GM21717 (cell line): ENCODE data around the gene DDR2.

Source experiments
- ATAC-seq: cut with Tn5 transposase; IDR thresholded peaks from one replicate; pipeline ENCODE4 v1.9.1; 2021; ENCODE audit warnings: mild to moderate bottlenecking, moderate library complexity; ENCODE audit not compliant: unreplicated experiment

The DDR2 gene

GRCh38 chr1:162695687-162696086 lies 63.4 kb downstream of the DDR2 start:
- ATAC-seq, result no peak

- ATAC-seq, result no peak
These were observed 64.1 kb downstream of the DDR2 start for GRCh38 chr1:162696286-162696862.

GRCh38 chr1:162697140-162697895 lies 65.1 kb downstream of the DDR2 start:
- ATAC-seq, result no peak

GRCh38 chr1:162699366-162699765 lies 67.1 kb downstream of the DDR2 start:
- ATAC-seq, result no peak

- ATAC-seq, result no peak
These were observed 67.9 kb downstream of the DDR2 start for GRCh38 chr1:162700131-162700530.

- no peak for ATAC-seq
These were observed 69.0 kb downstream of the DDR2 start for GRCh38 chr1:162701286-162701685.

- no peak for ATAC-seq
These were observed 70.4 kb downstream of the DDR2 start for GRCh38 chr1:162702628-162703027.

GRCh38 chr1:162703708-162704107 lies 71.4 kb downstream of the DDR2 start:
- ATAC-seq, result no peak

GRCh38 chr1:162704673-162705424 lies 72.6 kb downstream of the DDR2 start:
- ATAC-seq, result peak; percentile 45

- ATAC-seq, result no peak
These were observed 73.7 kb downstream of the DDR2 start for GRCh38 chr1:162706003-162706402.

GRCh38 chr1:162706606-162707005 lies 74.3 kb downstream of the DDR2 start:
- no peak for ATAC-seq

- no peak for ATAC-seq
These were observed 76.0 kb downstream of the DDR2 start for GRCh38 chr1:162708286-162708685.

- no peak for ATAC-seq
These were observed 77.0 kb downstream of the DDR2 start for GRCh38 chr1:162709132-162709860.

- ATAC-seq, result no peak
These were observed 77.6 kb downstream of the DDR2 start for GRCh38 chr1:162709870-162710269.

- ATAC-seq, result no peak
These were observed 78.1 kb downstream of the DDR2 start for GRCh38 chr1:162710345-162710744.

- no peak for ATAC-seq
These were observed 78.7 kb downstream of the DDR2 start for GRCh38 chr1:162710780-162711465.

- no peak for ATAC-seq
These were observed 80.2 kb downstream of the DDR2 start for GRCh38 chr1:162712317-162713029.

- no peak for ATAC-seq
These were observed 83.9 kb downstream of the DDR2 start for GRCh38 chr1:162716123-162716522.

- no peak for ATAC-seq
These were observed 84.3 kb downstream of the DDR2 start for GRCh38 chr1:162716552-162716951.

GRCh38 chr1:162717548-162718184 lies 85.4 kb downstream of the DDR2 start:
- no peak for ATAC-seq
